GM21367 (cell line): ENCODE data around the gene NEUROG1.
"Not testable (repeated sequence)": the region's sequence is repeated elsewhere in the genome, so short reads cannot be mapped to it uniquely, and the experiment has no call there.

ENCODE experiments used
- ATAC-seq: cut with Tn5 transposase; IDR thresholded peaks from one replicate; pipeline ENCODE4 v1.9.1; 2021; ENCODE audit not compliant: unreplicated experiment

The NEUROG1 gene

GRCh38 chr5:135538261-135538660 is 2.5 kb upstream of the NEUROG1 start:
- no peak for ATAC-seq

- no peak for ATAC-seq
Measured at GRCh38 chr5:135537745-135538144, 2.0 kb upstream of the NEUROG1 start.

- no peak for ATAC-seq
Measured at GRCh38 chr5:135537271-135537670, 1.5 kb upstream of the NEUROG1 start.

DNA sequence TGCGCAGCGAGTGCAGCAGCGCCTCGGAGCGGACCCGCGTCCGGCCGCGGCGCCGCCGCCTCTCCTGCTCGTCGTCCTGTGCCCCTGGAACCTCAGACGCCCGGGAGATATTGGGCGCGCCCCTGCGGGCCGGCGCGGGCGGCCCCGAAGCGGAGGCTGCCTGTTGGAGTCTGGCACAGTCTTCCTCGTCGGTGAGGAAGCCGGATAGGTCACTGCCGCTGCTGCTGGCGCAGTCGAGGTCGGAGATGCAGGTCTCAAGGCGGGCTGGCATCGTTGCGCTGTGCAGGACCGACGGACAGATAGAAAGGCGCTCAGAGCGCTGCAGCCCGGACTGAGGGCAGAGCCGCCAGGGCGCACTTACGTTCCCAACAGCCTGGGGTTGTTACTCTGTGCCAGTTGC is 344 bp downstream of the NEUROG1 start:
- no peak for ATAC-seq

DNA sequence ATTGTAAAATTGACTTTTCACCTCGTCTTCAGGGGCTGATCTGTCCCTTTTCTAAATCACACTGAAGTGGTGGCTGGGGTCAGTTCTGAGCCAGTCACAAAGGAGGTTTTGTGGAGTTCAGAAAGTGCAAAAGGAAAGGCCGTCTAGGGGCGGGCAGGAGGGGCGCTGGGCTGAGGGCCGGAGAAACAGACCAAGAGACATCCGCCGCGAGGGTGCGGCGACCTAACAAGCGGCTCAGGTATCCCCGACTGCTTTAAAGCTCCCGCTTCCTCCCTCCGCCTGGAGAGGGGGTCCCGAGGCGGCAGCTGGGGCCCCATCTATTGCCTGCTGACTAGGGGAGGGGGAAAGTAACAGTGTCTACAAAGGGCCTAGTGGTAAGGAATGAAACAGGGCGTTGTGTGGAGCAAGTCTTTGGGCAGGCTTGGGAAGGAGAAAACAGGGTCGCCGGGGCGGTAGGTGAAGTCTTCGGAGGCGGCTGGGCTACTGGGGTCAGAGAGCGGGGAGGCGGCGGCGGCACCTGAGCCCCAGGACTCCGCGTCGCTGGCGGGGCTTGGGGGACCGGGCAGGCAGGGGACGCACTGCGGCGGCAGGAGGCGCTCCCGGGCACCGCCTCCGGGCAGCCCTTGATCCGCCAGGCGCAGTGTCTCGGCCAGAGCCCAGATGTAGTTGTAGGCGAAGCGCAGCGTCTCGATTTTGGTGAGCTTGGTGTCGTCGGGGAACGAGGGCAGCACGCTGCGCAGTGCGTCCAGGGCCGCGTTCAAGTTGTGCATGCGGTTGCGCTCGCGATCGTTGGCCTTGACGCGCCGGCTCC is 950 bp downstream of the NEUROG1 start:
- no peak for ATAC-seq

- no peak for ATAC-seq
Measured at GRCh38 chr5:135533794-135534193, 2.0 kb downstream of the NEUROG1 start.

- no peak for ATAC-seq
Measured at GRCh38 chr5:135533334-135533733, 2.4 kb downstream of the NEUROG1 start.

GRCh38 chr5:135529576-135529975 is 6.2 kb downstream of the NEUROG1 start:
- ATAC-seq = not testable (repeated sequence)

DNA sequence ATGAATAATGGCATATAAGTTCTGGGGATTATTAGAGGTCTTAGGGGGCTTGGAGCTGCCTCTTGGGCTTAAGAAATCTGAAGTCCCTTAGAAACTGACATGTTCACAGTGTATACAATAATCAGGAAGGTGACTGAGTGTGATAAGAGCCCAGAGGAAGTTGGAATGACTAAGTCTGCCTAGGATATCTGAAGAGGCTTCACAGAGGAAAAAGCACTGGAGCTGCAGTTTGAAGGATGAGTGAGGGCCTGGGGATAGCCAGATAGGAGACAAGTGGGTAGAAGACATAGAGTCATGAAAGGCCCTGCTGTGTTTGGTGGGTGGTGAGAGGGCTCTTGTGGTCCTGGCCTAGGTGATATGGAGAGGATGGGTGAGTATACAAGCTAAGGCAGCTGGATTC is 8.8 kb downstream of the NEUROG1 start:
- no peak for ATAC-seq

GRCh38 chr5:135521964-135522363 is 13.8 kb downstream of the NEUROG1 start:
- ATAC-seq = no peak

DNA sequence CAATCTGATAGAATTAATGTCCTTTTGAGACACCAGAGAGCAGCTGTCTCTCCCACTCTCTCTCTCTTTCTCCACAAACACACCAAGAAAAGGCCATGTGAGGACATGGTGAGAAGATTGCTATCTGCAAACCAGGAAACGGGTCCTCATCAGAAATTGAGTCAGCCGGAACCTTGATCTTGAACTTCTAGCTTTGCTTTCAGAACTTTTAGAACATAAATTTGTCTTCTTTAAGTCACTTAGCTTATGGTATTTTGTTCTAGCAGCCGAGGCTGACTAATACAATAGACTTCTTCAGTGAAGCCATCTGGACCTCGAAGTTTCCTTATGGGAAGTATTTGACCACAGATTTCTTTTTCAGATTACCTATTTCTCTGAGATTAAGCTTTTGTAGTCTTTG is 18.1 kb downstream of the NEUROG1 start:
- no peak for ATAC-seq

DNA sequence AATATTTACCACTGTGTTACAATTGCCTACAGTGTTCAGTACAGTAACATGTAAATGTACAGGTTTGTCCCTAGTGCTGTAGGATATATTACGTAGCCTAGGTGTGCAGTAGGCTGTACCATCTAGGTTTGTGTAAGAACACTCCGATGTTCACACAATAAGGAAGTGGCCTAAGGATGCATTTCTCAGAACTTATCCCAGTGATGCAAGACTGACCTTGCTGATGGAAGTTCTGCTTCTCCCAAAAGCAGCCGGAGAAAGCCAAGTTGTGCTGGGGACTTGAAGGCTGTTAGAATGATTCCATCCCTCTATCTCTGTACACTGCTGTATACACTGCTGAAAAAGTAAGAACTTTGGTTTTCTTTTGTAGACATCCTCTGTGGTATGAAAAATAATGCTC is 21.6 kb downstream of the NEUROG1 start:
- ATAC-seq = no peak

DNA sequence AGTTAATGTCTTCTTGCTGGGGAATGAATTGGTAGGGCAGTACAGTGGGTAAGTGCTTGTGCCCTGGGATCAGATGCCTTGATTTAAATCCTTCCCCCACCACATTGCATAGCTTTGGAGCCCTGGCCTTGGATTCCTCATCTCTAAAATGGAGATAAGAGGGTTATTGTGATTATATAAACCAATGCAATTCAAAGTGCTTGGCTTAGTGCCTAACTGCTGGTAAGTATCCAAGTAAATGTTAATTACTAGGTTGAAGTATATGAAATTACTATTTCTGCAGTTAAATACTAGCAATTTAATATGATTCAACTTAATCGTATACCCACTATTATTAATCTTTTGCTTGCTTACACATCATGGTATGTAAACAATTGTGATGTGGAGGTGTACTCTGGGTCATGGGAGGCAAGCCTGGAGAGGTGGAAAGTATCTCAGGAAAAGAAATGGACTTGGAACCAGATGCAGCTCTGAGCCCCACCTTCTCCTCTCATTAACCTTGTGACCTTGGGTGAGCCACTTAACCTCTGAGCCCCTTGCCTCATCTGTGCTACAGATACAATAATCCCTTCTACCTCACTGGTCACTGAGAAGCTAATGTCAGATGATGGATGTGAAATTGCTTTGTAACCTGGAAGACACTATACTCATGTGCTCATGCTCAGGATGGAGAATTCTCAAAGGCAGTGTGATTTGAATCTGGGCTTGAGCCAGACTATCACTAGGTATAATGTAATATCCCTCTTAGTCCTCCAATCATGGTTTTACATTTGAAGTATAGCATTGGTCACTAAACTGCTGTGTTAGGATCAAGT is 23.8 kb downstream of the NEUROG1 start:
- ATAC-seq = no peak

DNA sequence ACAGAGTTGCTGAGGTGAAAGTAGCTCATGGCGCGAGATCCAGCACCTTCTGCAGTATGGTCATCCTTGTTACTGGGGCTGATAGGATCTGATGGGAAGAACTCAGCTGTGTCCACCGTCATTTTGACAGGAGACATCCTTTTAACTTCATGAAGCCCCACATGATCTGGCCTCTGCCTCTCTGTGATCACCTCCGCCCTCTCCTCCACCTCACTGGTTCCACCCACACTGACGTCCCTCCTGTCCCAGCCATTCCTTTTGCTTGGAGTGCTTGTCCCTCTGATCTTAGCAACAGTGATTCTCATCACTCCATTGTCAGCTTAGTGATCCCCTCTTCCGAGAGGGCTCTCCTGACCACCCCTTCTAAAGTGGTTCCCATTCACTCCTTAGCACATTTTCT is 25.8 kb downstream of the NEUROG1 start:
- no peak for ATAC-seq

DNA sequence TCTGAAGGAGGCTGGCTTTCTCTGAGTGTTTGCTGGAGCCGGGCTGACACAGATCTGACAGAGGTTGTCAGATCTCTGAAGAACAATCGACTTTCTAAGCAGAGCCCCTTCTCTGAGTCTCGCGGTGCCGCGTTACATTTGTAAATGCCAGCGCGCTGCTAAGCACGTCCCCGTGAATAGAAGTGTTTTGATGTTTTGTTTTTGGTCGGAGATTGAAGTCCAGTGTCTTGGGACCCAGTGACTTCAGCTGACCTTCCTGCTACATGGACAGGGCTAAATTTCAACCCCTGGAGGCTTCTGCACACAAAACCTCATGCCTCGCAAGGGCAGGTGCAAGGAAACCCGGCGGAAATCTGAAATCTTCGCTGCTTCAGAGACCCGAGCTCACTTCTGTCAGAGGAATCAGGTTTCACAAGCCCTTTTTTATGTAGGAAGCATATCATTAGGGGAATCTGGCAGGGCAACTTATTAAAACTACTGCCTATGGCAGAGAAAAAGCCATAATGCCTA is 27.2 kb downstream of the NEUROG1 start:
- no peak for ATAC-seq

- ATAC-seq = no peak
Measured at GRCh38 chr5:135505973-135506372, 29.8 kb downstream of the NEUROG1 start.

DNA sequence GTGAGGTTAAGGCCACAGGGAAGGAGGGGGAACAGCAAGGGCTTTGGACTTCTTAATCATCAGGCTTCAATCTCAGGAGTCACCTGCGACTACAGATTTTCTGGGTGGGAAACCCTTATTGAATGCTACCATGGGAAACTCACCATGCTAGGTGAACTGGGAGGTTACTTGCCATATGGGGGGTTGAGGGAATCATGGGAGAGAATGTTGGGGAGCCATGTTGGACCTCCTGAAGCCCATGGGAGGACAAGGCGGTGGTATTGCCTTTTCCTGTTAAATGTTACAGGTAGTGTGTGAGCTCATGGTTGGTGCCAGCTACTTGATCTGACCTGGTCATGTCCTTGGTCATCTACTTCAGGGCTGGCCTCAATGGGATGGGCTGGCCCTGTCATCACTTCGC is 31.4 kb downstream of the NEUROG1 start:
- ATAC-seq = no peak

DNA sequence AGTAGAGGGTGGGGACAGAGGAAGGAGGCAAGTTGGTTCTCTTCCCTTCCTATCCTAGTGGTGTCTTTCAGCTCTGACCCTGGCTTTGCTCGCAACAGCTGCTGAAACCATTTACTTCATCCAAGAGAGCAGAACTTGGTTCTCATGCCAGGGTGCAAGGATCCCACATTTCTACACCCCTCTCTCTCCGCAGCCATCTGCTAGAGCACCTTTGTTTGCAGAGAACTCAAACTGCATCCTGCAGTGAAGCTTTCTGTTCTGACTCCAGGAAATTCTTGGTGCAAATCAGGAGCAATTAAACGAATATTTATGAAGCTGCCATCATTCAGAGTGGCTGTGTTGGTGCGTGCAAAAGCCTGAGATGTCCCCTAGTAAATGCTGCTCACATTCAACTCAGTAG is 31.9 kb downstream of the NEUROG1 start:
- no peak for ATAC-seq

GRCh38 chr5:135502836-135503520 is 32.8 kb downstream of the NEUROG1 start:
- ATAC-seq = no peak

- ATAC-seq = no peak
Measured at GRCh38 chr5:135501965-135502364, 33.8 kb downstream of the NEUROG1 start.

DNA sequence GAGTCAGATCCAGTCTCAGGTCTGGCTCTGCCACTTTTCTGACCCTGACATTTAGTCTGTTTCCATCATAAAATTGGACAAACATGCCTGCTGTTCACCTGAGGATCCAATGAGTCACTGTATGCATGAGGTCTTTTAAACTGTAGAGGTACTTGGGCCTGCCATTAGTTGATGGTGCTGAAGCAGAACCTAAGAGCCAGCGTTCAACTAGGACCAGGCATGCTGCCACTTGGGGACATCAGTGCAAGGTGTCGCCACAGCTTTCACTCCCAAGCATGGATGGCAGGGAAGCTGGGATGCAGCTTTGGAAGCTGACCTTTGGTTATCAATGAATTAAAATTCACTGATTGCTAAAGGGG is 37.1 kb downstream of the NEUROG1 start:
- ATAC-seq = no peak
